Left lobe of liver (tissue), 2 donors: ENCODE data around the gene DAAM1. TPM values are rescaled to one million over a fixed set of nuclear protein-coding genes. Genes with fewer than 3 reads are reported as not detected.

Experiments
- ATAC-seq: fragments of 200-7000 bp; cut with Tn5 transposase; one replicate; pipeline ENCODE4 v1.9.1; 2020; ENCODE audit warnings: mild to moderate bottlenecking, moderate library complexity
- DNase-seq: peaks from one replicate; pipeline ENCODE4 v3.0.0-alpha.2; 2020; ENCODE audit warnings: low spot score
- total RNA-seq: library from RNA; stranded (reverse); gene quantifications from one replicate; pipeline ENCODE4 v1.2.1, GENCODE V29; 2021
- donor health status: DM: no; HTN: no; CAD: no; lungs with moderate emphysema.
- donor health status: DM: no; HTN: yes; CAD: no.

The DAAM1 gene
- total RNA-seq, 1 donor from 2014 or later = 20.7 TPM

- no peak for DNase-seq
- no peak for ATAC-seq
These were observed 148.2 kb downstream of the DAAM1 start for GRCh38 chr14:59336706-59337105.

GRCh38 chr14:59337141-59337611, 148.7 kb downstream of the DAAM1 start:
- peak; percentile 9 for ATAC-seq
- DNase-seq = peak; percentile 48

- ATAC-seq = no peak
- DNase-seq = no peak
These were observed 150.3 kb downstream of the DAAM1 start for GRCh38 chr14:59338761-59339160.

DNA sequence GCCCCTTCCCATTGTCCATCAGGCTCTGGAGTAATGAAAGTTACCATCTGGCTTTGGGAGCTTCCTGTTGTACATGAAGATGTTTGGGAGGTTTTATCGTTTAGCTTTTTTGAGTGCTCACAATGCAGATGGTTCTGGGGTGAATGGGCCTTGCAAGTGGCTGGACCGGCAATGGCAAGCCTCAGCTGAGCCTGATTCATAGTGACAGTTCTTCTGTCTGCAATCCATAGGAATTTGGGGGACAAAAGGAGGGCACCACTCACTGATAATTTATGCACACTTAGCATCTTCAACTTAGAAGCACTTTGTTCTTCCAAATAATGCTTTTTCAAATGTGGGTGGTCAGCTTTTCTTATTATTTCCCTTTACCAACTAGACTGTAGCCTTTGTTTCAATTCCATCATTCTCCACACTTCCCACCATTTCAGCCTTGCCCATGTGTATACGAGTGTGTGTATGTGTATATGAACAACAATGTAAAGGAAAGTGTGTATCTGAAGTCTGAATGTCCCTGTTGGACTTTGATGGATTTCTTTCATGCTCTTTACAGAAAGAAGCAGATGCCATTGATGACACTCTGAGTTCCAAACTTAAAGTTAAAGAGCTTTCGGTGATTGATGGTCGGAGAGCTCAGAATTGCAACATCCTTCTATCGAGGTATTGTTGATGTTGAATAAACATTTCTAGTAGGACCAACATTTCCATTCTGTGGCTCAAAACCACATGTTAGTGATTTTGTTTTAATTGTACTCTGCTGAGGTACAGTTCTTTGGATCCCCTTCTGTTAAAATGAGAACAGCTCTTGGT, 151.3 kb downstream of the DAAM1 start:
- DNase-seq (no peak), ATAC-seq (no peak)

GRCh38 chr14:59341858-59342477, 153.5 kb downstream of the DAAM1 start:
- DNase-seq (no peak), ATAC-seq (no peak)

DNA sequence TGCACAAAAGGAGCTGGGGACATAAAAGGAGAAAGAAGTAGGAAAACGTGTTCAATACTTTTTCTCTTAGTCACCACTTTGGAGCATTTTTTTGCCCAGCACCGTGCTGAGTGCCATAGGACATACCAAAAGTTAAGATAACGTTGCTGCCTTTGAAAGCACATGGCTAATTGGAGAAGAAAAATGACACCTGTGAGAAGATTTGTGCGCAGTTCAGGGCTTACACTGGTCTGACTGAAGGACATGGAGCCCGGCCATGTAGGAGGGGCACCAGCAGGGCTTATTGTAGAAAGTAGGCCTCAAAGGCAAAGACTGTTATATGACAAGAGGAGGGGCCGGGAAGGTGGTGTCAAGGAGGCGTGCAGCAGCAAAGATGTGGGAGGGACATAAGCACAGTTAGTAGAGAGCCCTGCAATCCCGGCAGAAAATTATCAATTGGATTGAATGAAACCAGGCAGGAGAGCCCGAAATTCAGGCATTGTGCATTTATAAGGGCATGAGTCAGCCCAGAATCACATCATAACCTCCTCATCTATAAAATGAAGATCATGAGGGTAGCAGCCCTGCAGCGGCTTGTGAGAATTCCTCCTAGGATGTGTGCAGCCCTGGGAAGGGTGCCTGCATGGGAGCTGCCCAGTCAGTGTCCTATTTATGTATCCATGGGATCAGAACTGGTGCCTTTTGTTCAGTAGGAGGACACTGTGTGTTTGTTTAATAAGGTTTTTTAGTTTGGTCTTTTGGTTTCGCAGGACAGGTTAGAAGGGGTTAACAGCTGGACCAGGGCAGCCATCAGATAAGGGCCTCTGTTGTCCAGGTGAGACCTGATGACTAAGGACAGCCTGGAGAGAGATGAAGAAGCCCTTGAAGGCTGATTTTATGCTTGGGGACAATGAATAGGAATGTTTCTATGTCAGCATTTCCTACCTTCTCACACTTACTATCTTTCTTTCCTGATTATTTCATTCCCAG, 154.3 kb downstream of the DAAM1 start:
- ATAC-seq = no peak
- no peak for DNase-seq

GRCh38 chr14:59343585-59343984, 155.1 kb downstream of the DAAM1 start:
- no peak for DNase-seq
- no peak for ATAC-seq

GRCh38 chr14:59344016-59344415, 155.5 kb downstream of the DAAM1 start:
- no peak for ATAC-seq

DNA sequence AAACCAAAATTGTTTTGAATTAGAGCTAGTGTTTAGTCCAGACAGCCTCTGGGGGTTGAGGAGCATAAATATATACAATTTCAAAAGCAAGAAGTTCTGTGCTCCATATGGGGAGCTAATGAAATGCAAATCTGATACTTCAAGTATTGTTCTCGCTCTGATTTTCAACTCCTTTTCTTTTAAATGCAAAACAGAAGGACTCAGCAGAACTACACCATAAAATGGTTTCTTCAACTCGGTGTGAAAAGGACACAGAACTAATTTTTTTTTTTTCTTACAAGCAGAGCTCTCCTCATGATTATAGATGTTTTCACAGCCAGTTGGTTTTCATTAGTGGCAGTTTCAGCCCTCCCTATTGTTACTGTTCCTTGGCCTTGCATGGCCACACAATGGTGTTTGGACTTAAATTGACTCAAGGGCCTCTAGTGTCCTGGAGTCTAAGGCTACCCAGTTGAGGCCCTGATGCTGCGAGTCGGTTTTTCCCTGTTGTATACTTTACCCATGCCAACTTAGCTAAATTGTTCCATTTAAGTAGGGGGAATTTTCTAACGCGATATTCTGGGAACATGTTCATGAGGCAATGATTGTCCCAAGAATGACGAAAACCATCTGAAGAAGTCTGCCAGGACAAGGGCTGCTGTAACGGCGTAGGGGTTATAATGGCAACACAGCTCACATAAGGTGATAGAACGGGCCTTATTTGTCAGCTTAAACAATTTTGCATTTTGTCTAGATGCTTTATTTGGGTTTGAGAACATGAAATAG, 156.4 kb downstream of the DAAM1 start:
- DNase-seq (no peak), ATAC-seq (no peak)

More at GRCh38 chr14:59344016-59344415, 155.5 kb downstream of the DAAM1 start:
- DNase-seq = no peak

GRCh38 chr14:59346329-59346728, 157.9 kb downstream of the DAAM1 start:
- ATAC-seq = no peak
- DNase-seq = no peak

GRCh38 chr14:59346796-59347510, 158.5 kb downstream of the DAAM1 start:
- no peak for DNase-seq

DNA sequence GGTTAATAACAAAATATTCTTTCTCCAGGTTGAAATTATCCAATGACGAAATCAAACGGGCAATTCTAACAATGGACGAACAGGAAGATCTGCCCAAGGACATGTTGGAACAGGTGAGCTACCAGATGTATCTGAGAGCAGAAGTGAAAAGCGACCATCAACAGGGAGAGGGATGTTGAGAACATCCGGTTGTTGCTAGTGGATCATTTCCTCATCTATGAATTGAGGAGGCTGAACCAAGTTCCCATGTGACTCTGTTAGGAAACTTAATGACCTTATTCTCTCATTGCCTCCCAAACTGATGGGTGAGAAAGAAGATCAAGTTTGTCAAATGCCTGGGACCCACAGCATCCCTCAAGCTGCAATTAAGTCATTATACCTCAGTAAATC, 159.0 kb downstream of the DAAM1 start:
- ATAC-seq (no peak), DNase-seq (no peak)

More at GRCh38 chr14:59346796-59347510, 158.5 kb downstream of the DAAM1 start:
- ATAC-seq = no peak

- ATAC-seq = no peak
These were observed 159.4 kb downstream of the DAAM1 start for GRCh38 chr14:59347915-59348314.

GRCh38 chr14:59349258-59349701, 160.8 kb downstream of the DAAM1 start:
- DNase-seq = no peak
- peak; percentile 23 for ATAC-seq

More at GRCh38 chr14:59347915-59348314, 159.4 kb downstream of the DAAM1 start:
- no peak for DNase-seq

DNA sequence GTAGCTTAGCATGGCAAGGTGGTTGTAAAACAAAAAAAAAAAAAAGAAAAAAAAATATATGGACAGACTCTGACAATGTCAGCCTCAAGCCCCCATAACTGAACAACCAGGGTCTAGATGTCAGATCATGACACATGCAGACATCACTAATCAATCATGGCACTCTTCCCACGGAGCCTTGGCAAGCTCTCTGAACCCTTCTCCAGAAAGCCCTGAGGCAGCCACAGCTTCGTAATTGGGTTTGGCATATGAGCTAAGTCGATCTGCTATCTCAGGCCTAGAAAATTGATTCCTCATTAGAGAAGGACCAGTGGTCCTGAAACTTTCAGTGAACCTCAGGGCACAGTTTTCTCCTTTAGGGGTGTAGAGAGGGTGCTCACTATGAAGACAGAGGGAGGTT, 164.5 kb downstream of the DAAM1 start:
- no peak for ATAC-seq
- no peak for DNase-seq

DNA sequence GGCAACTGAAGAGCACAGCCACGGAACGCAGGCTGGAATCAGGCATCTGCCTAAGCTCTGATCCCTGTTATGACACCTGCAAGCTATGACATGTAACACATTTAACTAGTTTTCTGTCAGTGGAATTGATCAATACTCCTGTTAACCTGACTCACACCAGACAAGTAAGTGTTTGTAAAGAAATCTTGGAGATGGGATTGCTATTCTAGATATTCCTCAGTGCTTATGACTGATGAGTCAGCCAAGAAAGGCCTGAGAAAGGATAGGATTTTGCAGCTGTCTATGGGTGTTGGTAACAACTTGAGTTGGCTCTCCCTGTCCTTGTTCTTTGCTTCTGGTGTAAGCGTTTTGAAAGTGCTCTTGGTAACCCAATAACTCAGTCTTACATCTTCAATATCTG, 166.2 kb downstream of the DAAM1 start:
- no peak for ATAC-seq
- no peak for DNase-seq

DNA sequence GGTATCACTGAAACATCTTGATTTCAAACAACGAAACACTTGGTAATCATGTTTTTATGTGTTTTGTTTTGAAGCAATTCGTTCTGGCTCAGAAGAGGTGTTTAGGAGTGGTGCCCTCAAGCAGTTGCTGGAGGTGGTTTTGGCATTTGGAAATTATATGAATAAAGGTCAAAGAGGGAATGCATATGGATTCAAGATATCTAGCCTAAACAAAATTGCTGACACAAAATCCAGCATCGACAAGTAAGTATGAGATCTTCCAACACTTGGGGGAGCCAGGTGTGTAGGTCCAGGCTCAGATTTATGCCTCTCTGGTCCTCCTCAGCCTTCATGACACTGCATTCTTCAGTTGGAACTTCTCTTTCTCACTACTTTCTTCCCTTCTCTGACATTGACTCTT, 166.6 kb downstream of the DAAM1 start:
- DNase-seq = no peak
- no peak for ATAC-seq

DNA sequence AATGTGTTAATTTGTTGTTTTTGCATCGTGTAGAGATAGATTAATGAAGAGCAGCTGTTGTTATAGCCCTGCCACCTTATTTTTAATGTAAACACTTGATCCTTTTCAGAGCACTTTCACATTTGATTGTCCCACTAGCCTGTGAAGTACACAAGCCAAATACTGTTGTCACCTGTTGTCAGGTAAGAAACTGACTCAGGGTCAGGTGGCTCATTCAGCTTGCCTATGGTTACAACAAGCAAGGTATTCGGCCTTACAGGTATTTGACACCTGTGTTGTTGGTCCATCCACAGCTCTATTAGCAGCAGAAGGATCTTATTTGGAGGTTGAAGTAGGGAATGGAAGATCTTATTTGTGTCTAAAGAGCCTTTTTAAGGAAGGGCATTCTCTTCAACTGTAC, 167.8 kb downstream of the DAAM1 start:
- no peak for DNase-seq
- ATAC-seq = no peak

DNA sequence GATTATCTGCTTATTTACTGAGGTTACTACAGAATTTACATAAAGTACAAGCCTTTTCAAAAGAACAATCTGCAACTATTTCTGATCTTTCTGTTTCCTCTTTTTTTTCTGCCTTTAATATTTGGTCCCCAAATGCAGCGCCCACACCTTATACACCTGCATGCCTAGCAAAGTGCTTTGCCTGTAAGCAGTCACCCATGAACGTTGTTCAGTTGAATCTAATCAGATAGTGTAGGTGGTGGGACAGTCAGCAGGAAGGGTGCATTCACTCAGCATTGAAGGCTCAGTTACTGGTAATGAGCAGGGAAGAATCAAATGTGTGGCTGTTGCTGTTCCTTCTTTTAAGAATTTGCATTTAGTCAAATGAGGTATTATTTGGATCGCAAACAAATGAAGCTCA, 168.3 kb downstream of the DAAM1 start:
- no peak for ATAC-seq
- DNase-seq = no peak

DNA sequence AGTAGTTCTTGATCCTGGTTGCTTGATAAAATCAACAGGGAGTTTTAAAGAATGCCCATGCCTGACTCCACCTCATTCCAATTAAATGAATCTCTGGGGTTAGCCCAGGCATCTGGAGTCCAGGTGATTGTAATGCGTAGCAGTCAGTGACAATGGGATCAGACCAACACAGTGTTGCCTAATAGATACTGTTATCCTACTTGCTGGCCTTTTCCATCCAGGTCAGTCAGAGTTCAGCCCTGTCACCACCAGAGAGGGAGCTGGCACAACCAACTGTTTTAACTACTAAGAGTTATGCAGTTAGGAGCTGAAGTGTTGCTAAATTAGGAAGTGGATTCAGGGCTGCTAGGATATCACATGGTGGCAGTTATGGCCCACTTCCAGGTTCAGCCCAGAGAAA, 169.6 kb downstream of the DAAM1 start:
- DNase-seq = peak; percentile 65
- peak; percentile 96 for ATAC-seq
